ENCODE results near the gene KCNK3. TPM values are rescaled to one million over a fixed set of nuclear protein-coding genes. Genes with fewer than 3 reads are reported as not detected.

KCNK3 gene
- total RNA-seq, 4 donors from 2014 or later, result 2.0 to 13.9 (median 9.8) TPM

DNA sequence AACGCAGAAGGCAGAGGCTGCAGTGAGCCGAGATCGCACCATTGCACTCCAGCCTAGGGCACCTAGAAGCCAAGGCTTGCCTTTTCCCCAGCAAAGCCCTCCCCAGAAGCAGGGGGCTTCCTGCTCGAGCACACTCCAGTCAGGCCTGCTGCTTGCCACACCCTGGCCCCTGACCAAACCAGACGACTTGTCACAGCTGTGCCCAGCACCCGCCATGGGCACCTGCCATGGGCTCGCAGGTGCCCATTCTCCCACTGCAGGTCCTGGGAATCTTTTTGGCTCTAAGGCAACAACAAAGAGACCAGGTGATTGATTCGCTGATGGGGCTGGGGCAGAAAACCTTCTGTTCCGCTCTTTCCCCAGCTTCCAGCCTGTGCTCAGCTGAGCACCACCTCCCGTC lies 4.9 kb downstream of the KCNK3 start:
- no peak overlapping the region for H3K4me3 ChIP-seq
- H3K4me1 ChIP-seq, result peaks cover 0 to 32% (median 8%) of the 10 kb centered on the region in 3 donors
- peaks cover 42% of the 10 kb centered on the region for H3K27me3 ChIP-seq
- H3K27ac ChIP-seq, result no peak overlapping the region
- no peaks in the 10 kb centered on the region for H3K9me3 ChIP-seq
- WGBS, 2 donors (ENCODE audit: low coverage in 1 of 2), result 82% methylated on average over 8 of the region's 10 CpGs; no CpG with 5 or more reads in 1 of the 2 donors
- peaks cover 0 to 9% of the 10 kb centered on the region in 2 donors for H3K36me3 ChIP-seq
- no peak for ATAC-seq
- no peak for TF ChIP-seq EP300 (IDR thresholded peaks at IDR 0.05)
- TF ChIP-seq CTCF (IDR thresholded peaks at IDR 0.05), result no peak
- TF ChIP-seq POLR2A (IDR thresholded peaks at IDR 0.05), result no peak
- TF ChIP-seq POLR2AphosphoS5 (IDR thresholded peaks at IDR 0.05), result no peak

DNA sequence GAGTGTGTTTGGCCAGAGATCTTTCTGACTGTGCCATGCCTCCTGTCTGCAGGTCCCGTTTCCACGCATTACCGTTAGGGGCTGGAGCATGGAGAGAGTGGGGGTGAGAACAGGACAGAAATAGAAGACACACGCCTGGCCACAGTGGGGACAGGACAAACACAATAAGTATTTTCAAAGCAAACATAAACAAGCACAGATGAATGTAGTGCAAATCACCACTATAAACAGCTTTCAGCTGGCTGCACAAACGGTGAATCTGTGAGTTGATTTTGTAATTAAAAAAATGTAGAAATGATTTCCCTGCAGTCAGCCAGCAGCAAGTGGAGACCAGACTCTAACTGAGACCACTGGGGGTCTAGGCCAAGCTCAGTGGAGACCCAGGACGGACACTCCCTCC lies 6.8 kb downstream of the KCNK3 start:
- TF ChIP-seq CTCF (IDR thresholded peaks at IDR 0.05) (no peak), EP300 (IDR thresholded peaks at IDR 0.05) (no peak), POLR2A (IDR thresholded peaks at IDR 0.05) (no peak), POLR2AphosphoS5 (IDR thresholded peaks at IDR 0.05) (no peak)
- 57 to 68% methylated on average over 5 of the region's 6 CpGs for WGBS, 2 donors (ENCODE audit: low coverage in 1 of 2)

GRCh38 chr2:26700078-26700477 lies 7.6 kb downstream of the KCNK3 start:
- Histone ChIP-seq H3K27ac (no peak overlapping the region), H3K27me3 (peaks cover 19% of the 10 kb centered on the region), H3K4me3 (no peak overlapping the region), H3K9me3 (no peaks in the 10 kb centered on the region), H3K4me1 (peaks cover 0 to 17% (median 0%) of the 10 kb centered on the region in 3 donors), H3K36me3 (peaks cover 0 to 9% of the 10 kb centered on the region in 2 donors)
- WGBS, 2 donors (ENCODE audit: low coverage in 1 of 2), result 80% methylated on average over 1 of the region's 4 CpGs; no CpG with 5 or more reads in 1 of the 2 donors
- no peak for ATAC-seq
- no peak for TF ChIP-seq CTCF (IDR thresholded peaks at IDR 0.05)
- TF ChIP-seq POLR2A (IDR thresholded peaks at IDR 0.05), result no peak
- no peak for TF ChIP-seq POLR2AphosphoS5 (IDR thresholded peaks at IDR 0.05)
- no peak for TF ChIP-seq EP300 (IDR thresholded peaks at IDR 0.05)

More for the DNA sequence above, 6.8 kb downstream of the KCNK3 start:
- H3K9me3 ChIP-seq, result no peaks in the 10 kb centered on the region
- H3K4me3 ChIP-seq, result no peak overlapping the region
- H3K27ac ChIP-seq, result no peak overlapping the region
- peaks cover 0 to 9% of the 10 kb centered on the region in 2 donors for H3K36me3 ChIP-seq
- ATAC-seq, result no peak
- peaks cover 27% of the 10 kb centered on the region for H3K27me3 ChIP-seq
- H3K4me1 ChIP-seq, result peaks cover 0 to 18% (median 0%) of the 10 kb centered on the region in 3 donors

DNA sequence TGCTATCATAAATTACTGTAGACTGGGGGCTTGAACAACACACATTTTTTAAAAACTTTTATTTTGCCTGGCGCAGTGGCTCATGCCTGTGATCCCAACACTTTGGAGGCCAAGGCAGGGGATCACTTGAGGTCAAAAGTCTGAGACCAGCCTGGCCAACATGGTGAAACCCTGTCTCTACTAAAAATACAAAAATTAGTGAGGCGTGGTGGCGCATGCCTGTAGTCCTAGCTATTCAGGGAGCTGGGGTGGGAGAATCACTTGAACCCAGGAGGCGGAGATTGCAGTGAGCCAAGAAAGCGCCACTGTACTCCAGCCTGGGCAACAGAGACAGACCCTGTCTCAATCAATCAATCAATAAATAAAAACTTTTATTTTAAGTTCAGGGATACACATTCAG lies 9.1 kb downstream of the KCNK3 start:
- H3K27me3 ChIP-seq, result peaks cover 7% of the 10 kb centered on the region
- H3K4me3 ChIP-seq, result no peak overlapping the region
- no peak overlapping the region for H3K27ac ChIP-seq
- peaks cover 0 to 9% of the 10 kb centered on the region in 2 donors for H3K36me3 ChIP-seq
- WGBS, 2 donors (ENCODE audit: low coverage in 1 of 2), result 98% methylated on average over 4 of the region's 5 CpGs; no CpG with 5 or more reads in 1 of the 2 donors
- ATAC-seq, result no peak
- no peaks in the 10 kb centered on the region for H3K9me3 ChIP-seq
- TF ChIP-seq POLR2AphosphoS5 (IDR thresholded peaks at IDR 0.05) (no peak), CTCF (IDR thresholded peaks at IDR 0.05) (no peak), POLR2A (IDR thresholded peaks at IDR 0.05) (no peak), EP300 (IDR thresholded peaks at IDR 0.05) (no peak)
- peaks cover 0 to 21% (median 0%) of the 10 kb centered on the region in 3 donors for H3K4me1 ChIP-seq

- Histone ChIP-seq H3K27me3 (peaks cover 7% of the 10 kb centered on the region), H3K36me3 (peaks cover 0 to 9% of the 10 kb centered on the region in 2 donors), H3K4me3 (no peak overlapping the region), H3K4me1 (peaks cover 0 to 25% (median 3%) of the 10 kb centered on the region in 3 donors), H3K27ac (no peak overlapping the region), H3K9me3 (no peaks in the 10 kb centered on the region)
- 80 to 82% methylated on average over 1 to 3 of the region's 3 CpGs for WGBS, 2 donors (ENCODE audit: low coverage in 1 of 2)
- no peak for ATAC-seq
- TF ChIP-seq EP300 (IDR thresholded peaks at IDR 0.05), result no peak
Measured at GRCh38 chr2:26702025-26702424, 9.5 kb downstream of the KCNK3 start.

Measured in gastroesophageal sphincter (tissue), 4 donors.